Activated naive CD4-positive, alpha-beta T cell treated with Interleukin-2 at 50 U/mL for 16 hours (primary cell): Measurements from ENCODE around the gene CBFA2T2.

Experiments used
- DNase-seq: peaks from one replicate; pipeline ENCODE4 v3.0.0-alpha.2; 2020

Gene CBFA2T2

GRCh38 chr20:33669873-33670640, 180.2 kb downstream of the CBFA2T2 start:
- DNase-seq: no peak

GRCh38 chr20:33670715-33671499, 181.0 kb downstream of the CBFA2T2 start:
- no peak for DNase-seq

DNA sequence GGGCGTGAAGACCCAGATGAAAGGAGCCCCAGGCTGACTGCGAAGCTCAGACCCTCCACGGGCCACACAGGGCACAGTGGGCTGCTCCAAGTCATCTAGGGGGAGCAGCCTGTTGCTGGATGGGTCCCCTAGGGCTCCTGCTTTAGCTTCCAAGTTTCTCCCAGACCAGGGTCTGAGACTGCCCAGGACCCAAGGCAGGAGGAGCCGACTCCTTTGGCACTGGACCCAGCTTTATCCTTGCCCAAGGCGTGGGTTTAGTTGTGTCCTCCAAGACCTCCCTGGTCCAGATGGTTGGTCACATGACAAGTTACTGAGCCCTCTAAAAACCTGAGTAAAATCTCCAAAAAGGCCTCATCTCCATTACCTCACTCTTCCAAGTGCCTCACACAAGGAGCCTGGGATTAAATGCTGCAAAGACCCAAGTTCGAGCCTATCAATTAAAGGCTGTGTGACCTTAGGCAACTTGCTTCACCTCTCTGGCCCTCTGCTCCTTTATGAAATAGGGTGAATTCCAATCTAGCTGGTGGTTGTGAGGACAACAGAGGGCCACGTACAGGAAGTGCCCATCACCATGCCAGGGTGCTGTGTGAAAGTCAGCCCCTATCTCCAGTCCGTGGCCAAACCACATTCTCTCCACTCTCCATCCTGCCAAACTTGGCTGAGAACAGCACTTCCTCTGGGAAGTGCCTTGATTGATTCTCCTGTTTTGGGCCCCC, 181.8 kb downstream of the CBFA2T2 start:
- DNase-seq: no peak

DNA sequence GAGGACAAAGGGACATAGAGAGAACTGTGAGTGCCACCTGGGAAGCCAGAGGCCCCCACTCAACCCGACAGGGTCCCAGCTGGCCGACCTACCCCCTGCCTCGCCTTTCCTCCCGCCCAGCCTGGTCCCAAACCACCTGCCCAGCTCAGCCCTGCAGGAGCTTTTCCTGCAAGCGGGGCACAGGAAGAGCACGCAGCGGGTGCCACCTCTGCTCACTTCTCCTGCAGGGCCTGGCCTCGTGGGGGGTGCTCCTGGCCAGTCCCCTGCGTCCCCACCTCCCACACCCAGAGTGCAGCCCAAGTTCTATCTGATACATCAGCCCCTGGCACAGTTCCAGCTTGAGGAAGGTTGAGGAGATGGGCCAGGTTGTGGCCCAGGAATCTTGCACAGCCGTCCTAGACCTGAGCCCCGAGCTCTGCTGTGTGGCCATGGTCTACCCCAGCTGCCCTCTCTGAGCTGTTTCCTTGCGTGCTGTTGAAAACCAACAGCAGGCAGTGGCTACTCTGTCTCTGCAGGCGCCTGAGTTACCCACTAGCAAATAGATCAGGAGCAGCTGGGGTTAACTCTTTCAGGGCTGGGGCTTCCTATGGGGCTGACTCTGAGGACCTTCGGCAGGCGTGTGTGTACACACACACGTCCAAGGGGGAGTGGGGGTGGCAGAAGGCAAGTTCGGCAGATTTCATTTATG, 182.7 kb downstream of the CBFA2T2 start:
- no peak for DNase-seq

GRCh38 chr20:33673114-33673409, 183.2 kb downstream of the CBFA2T2 start:
- no peak for DNase-seq

DNA sequence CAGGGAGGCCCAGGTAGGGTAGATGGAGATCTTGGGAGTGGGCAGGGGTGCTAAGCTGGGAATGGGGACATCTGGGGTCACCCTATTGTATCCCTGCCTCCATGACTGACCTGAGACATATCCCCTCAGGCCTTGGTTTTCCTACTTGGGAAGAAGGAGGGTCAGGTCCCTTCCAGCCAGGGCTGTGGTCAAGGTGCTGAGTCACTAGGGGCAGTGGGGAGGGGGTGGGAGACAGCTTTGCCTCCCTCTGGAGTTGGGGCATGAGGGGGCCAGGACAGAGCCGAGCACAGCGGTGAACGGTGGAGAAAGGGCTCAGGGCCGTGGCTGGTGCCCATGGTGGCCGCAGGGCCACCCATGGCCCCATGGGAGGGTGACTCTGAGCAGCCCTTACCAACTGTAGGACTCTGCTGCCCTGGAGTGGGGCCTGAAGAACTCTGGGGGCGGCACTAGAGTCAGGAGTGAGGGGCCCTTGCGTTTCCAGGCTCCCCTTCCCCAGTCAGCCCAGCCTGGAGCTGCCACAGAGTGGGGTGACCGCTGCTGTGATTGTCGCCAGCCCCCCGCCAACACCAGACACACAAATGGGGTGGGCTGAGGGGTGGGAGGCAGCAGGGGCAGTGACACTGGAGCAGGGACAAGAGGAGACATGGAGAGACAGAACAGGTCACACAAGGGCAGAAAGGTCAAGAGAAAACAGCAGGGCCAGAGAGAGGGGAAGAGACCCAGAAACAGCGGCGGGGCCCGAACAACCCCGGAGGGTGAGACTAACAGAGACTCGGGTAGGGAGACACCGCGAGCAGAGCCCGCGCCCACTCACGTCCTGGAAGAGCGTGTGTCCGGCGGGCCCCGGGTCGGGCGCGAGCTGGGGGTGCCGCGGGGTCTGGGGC, 183.8 kb downstream of the CBFA2T2 start:
- no peak for DNase-seq

GRCh38 chr20:33674294-33675135, 184.6 kb downstream of the CBFA2T2 start, which contains the start of gene NECAB3:
NECAB3 (minus strand) TSS chr20:33674428; CDS start chr20:33674352, 76 bp downstream.
- peak; percentile 65 for DNase-seq

DNA sequence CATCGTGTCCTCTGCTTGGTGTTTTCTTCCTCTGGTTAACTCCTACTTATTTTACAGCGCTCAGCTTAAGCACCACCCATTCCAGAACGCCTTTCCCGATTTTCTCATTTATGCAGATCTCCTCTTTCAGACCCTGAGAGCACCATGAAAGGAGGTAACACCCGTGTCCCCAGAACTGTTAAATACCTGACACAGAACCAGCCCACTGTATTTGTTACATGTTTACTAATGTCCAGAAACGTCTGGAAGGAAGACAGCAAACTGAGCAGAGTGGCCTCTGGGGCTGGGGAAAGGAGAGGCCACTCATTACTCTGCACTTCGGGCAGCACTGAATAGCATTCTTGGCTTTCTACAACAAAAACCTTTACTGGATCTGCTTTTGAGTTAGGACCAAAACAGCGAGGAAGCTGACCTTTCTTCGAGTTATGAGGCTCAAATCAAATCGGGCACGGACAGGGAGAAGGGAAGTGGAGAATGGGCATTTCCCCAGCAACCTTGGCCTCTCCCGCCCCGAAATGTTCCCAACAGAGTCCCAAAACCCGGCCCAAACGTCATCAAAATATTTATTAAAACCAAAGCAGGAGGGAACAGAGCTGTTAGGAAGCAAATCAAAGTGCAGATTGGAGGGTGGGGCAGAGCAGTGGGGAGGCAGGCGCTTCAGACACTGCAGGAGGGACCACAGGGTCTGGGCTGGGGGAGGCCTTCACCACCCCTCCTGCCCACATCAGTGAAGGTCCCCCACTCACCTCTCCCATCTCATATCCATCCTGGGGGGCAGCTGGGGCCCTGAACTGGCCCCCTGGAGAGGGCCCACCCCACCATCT, 185.5 kb downstream of the CBFA2T2 start:
- DNase-seq: no peak

- DNase-seq: no peak
Observed at GRCh38 chr20:33676121-33676520, 186.2 kb downstream of the CBFA2T2 start.

DNA sequence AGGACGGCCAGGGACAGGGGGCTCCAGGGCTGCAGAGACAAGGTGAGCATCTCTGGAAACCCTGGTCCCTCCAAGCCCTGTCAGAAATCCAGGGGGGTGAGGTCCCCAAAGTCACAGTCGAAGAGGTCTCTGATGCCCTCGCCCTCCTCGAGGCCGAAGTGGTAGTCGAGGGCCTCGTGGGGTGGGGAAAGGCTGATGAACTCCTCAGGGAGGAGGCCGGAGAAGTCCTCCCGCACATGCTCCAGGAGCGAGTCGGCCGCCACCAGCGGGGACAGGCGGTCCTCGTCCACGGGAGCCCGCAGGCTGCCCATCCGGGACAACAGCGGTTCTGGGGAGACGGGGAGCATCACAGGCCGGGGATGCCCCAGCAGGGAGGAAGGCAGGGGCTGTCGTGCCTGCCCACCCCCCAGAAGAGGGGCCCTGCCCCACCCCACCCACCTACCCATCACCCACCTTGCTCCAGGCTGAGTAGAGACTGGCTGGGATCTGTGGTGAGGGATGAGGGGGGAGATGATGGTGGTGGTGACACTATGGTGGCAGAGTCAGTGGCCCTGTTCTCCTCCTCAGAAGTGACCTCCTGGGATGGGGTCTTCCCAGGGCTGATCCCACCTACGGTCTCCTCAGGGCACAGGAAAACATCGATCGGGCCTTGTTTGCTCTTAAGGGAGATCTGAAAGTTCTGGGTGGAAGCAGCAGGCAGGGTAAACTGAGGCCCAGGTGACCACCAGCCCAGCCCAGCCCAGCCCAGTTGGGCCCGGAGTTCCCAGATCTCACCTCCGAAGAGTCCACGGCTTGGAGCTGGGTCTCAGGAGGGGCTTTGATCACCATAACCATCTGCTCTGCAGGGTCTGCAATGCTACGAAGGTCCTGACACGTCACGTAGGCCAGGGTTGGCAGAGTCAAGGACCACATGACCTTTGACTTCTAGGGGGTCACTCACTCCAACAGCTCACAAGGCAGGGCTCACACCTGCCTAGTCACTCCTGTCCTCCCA, 187.1 kb downstream of the CBFA2T2 start:
- no peak for DNase-seq

GRCh38 chr20:33677991-33678702, 188.3 kb downstream of the CBFA2T2 start:
- DNase-seq: no peak

- DNase-seq: peak; percentile 45
Observed at GRCh38 chr20:33679758-33680485, 190.0 kb downstream of the CBFA2T2 start.

GRCh38 chr20:33680686-33681085, 190.8 kb downstream of the CBFA2T2 start:
- no peak for DNase-seq

GRCh38 chr20:33681288-33681687, 191.4 kb downstream of the CBFA2T2 start:
- DNase-seq: no peak

DNA sequence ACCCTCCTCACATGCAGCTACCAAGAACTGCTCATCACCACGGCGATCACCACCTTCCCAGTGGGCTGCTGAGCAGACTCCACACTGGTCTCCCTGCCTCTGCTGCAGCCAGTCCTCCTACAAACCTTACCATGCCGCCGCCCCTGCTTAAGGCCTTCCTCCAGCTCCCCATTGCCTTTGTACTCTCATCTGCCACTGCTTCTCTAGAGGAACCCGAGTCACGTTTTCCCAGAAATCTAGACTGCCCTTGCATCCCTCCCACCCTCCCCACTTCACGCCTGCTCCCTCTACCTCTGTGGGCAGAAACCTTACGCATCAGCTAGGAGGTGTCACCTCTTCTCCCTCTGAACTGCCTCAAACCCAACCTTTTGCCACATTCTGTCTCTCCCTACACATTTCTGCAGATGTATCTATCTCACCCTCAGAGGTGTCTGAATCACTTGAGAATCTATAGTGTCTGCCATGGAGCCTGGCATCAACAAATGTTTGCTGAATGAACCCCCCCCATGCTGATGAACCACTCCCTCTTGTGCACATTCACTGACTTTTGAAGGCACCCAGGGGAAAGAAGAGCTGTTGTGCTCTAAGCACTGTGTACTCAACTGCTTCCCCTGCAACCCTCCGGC, 191.9 kb downstream of the CBFA2T2 start:
- DNase-seq: no peak

DNA sequence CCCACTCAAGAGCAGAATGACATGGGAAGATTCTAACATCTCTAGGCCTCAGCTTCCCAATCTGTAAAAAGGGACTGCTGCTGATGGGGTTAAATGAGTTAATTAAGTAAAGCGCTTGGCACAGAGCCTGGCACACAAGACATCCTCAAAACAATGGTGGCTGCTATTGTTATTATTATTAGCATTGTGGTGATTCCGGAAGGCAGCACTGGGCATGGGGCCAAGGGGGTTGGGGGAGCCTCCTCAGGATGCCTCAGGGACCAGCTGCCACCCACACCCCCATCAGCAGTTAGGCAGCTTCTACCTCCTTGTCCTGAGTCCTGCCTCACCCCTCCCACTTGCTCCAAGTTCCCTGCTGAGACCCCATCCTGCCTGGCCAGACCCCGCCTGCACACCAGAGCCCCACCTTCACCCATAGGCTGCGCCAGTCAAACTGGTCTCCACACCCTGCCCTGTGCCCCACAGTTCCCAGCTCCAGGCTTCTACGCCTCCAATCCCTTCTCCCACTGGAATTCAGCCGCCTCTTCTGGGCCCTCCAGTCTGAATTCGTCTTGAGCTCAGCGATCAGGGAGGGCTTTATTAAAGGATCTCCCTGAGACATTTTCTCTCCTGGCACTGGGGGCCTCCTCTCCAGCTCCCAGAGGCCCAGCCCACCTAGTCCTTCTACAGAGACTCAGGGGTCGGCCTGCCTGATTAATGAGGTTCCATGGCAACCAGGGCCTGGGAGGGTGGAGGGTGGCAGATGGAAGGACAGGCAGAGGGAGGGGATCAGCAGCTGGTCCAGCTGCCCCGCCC, 194.8 kb downstream of the CBFA2T2 start:
- no peak for DNase-seq
